Ectodermal cell (in vitro differentiated cells): ENCODE measurements around the gene XRN2. TPM values are rescaled to one million over a fixed set of nuclear protein-coding genes. Genes with fewer than 3 reads are reported as not detected.

Source experiments
- H3K27ac ChIP-seq: 2 replicates; pipeline ENCODE4 v1.7.0; 2013; ENCODE audit warnings: mild to moderate bottlenecking, low read depth, low read length; ENCODE audit not compliant: insufficient read depth, poor library complexity, severe bottlenecking
- H3K27me3 ChIP-seq: 2 replicates; pipeline ENCODE4 v1.7.0; 2013; ENCODE audit warnings: mild to moderate bottlenecking, low read length; ENCODE audit not compliant: insufficient read depth, control insufficient read depth, poor library complexity, severe bottlenecking
- H3K36me3 ChIP-seq: one replicate; pipeline ENCODE4 v1.7.0; 2013; ENCODE audit warnings: low read length; ENCODE audit not compliant: control insufficient read depth, insufficient read depth
- H3K4me1 ChIP-seq: one replicate; pipeline ENCODE4 v1.7.0; 2013; ENCODE audit warnings: low read length; ENCODE audit not compliant: control insufficient read depth, insufficient read depth
- H3K4me3 ChIP-seq: 2 replicates; pipeline ENCODE4 v1.7.0; 2013; ENCODE audit warnings: low read depth, low read length, control low read depth; ENCODE audit not compliant: insufficient read depth
- H3K9me3 ChIP-seq: 2 replicates; pipeline ENCODE4 v1.7.0; 2013; ENCODE audit warnings: mild to moderate bottlenecking, low read length, moderate library complexity; ENCODE audit not compliant: control insufficient read depth
- WGBS, 2 experiments: methylation state at CpG; one replicate each; pipeline ENCODE4 v1.1.7; 2013; ENCODE audit warnings: missing lambda C conversion rate in 2 of 2; 5-methylcytosine and 5-hydroxymethylcytosine counted together
- polyA plus RNA-seq, 4 experiments: library from polyadenylated mRNA; stranded (reverse); fragments of 50-300 nt; gene quantifications; one replicate each; pipeline ENCODE4 v1.2.3, GENCODE V29; 2013

Gene XRN2, protein sequence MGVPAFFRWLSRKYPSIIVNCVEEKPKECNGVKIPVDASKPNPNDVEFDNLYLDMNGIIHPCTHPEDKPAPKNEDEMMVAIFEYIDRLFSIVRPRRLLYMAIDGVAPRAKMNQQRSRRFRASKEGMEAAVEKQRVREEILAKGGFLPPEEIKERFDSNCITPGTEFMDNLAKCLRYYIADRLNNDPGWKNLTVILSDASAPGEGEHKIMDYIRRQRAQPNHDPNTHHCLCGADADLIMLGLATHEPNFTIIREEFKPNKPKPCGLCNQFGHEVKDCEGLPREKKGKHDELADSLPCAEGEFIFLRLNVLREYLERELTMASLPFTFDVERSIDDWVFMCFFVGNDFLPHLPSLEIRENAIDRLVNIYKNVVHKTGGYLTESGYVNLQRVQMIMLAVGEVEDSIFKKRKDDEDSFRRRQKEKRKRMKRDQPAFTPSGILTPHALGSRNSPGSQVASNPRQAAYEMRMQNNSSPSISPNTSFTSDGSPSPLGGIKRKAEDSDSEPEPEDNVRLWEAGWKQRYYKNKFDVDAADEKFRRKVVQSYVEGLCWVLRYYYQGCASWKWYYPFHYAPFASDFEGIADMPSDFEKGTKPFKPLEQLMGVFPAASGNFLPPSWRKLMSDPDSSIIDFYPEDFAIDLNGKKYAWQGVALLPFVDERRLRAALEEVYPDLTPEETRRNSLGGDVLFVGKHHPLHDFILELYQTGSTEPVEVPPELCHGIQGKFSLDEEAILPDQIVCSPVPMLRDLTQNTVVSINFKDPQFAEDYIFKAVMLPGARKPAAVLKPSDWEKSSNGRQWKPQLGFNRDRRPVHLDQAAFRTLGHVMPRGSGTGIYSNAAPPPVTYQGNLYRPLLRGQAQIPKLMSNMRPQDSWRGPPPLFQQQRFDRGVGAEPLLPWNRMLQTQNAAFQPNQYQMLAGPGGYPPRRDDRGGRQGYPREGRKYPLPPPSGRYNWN
- polyA plus RNA-seq (2013, experiment 1 of 4): 143 TPM
- polyA plus RNA-seq (2013, experiment 2 of 4): 146 TPM
- 110 TPM for polyA plus RNA-seq (2013, experiment 3 of 4)
- 121 TPM for polyA plus RNA-seq (2013, experiment 4 of 4)

DNA sequence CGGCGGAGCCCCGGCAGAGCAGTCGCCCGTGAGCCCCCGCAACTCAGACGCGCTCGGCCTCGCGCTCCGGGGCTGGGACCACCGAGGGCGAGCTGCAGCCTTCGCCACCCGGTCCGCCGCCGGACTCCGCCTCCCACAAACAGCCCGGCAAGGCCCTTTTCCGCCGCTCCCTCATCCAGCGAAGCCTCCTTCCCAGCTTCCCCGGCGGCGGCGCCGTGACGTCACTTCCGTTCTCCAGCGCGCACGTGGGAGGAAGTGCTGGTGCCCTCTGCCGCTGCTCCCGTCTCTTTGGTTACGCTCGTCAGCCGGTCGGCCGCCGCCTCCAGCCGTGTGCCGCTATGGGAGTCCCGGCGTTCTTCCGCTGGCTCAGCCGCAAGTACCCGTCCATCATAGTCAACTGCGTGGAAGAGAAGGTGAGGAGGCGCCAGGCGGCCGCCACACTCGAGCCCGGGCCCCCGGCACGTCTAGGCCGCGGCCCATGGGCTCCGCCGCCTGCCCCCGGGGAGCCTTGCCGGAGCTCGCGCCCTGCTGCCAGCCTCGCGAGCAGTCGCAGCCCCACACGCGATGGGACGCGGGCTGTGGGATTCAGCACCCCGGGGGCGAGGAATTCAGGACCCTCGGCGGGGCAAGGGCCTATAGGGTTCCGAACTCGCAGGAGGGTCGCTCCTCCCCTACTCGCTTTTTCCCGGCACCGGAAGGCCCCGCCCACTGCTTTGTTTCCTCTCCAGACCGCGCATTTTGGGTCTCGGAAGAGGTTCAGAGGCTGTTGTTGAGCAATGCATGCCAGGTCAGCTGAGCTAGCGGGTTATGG lies at the start of gene XRN2:
Gene XRN2 (plus strand): TSS at position 271 of the 811 bp plus-strand sequence. CDS start 68 bp downstream, at position 339.
- peaks cover 5% of the 10 kb centered on the region for H3K4me1 ChIP-seq
- H3K4me3 ChIP-seq: peak within 1 kb of the TSS; percentile 82
- 0% methylated on average over 87 of the region's 87 CpGs for WGBS, 2 experiments
- H3K27me3 ChIP-seq: no peaks in the 10 kb centered on the region
- no peaks in the 10 kb centered on the region for H3K36me3 ChIP-seq
- no peaks in the 10 kb centered on the region for H3K9me3 ChIP-seq
- H3K27ac ChIP-seq: peak within 1 kb of the TSS; percentile 97

DNA sequence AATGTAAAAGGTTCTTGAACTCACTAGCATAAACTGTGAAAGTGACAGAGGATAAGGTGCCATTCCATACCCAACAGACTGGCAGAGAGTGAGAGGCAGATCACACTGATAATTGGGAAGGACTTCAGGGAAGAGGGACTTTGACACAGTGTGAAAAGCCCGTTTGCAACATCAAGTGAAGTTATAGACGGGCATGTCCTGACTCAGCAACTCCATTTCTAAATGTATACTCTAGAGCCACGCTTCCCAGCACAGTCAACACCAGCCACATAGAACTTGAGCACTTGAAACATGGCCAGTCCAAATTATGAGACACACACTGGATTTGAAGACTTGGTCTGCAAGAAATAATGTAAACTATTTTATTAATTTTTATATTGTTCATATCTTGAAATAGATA lies 45.9 kb upstream of the XRN2 start:
- 96 to 97% methylated on average over 3 of the region's 3 CpGs for WGBS, 2 experiments
- H3K27me3 ChIP-seq: no peaks in the 10 kb centered on the region
- H3K4me3 ChIP-seq: no peak overlapping the region
- H3K27ac ChIP-seq: no peak overlapping the region
- H3K36me3 ChIP-seq: no peaks in the 10 kb centered on the region
- H3K4me1 ChIP-seq: no peaks in the 10 kb centered on the region
- H3K9me3 ChIP-seq: no peaks in the 10 kb centered on the region

DNA sequence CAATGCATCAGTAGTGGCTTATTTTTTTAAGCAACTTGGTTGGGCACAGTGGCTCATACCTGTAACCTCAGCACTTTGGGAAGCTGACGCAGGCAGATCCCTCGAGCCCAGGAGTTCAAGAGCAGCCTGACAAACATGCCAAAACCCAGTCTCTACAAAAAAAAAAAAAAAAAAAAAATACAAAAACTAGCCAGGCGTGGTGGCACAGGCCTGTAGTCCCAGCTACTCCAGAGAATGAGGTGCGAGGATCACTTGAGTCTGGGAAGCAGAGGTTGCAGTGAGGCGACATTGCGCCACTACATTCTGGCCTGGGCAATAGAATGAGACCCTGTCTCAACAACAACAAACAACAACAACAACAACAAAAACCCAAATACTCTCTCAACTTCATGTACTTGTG lies 44.7 kb upstream of the XRN2 start:
- no peaks in the 10 kb centered on the region for H3K36me3 ChIP-seq
- no peaks in the 10 kb centered on the region for H3K9me3 ChIP-seq
- no peak overlapping the region for H3K27ac ChIP-seq
- WGBS, 2 experiments: 84 to 94% methylated on average over 6 of the region's 6 CpGs
- no peak overlapping the region for H3K4me3 ChIP-seq
- no peaks in the 10 kb centered on the region for H3K27me3 ChIP-seq
- H3K4me1 ChIP-seq: no peaks in the 10 kb centered on the region

DNA sequence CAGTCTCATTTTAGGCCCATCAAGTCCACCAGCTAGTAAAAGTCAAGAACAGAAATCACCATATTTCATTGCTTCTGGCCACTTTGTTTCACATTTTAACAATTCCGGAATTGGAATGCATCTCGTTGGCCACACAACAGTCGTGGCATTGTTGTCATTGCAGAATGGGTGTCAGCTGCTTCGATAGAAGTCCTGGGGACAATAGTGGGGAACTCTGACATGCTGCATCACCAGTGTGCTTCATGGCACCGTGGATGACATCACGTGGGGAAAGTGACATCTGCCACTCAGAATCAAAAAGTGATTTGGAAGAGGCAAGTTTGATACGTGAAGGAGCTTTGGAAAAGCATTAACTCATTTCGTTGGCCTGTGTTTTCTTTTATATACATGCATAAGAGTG lies 43.8 kb upstream of the XRN2 start:
- H3K36me3 ChIP-seq: no peaks in the 10 kb centered on the region
- H3K27ac ChIP-seq: no peak overlapping the region
- H3K4me1 ChIP-seq: no peaks in the 10 kb centered on the region
- H3K4me3 ChIP-seq: no peak overlapping the region
- H3K9me3 ChIP-seq: no peaks in the 10 kb centered on the region
- WGBS, 2 experiments: 85 to 94% methylated on average over 7 to 8 of the region's 8 CpGs
- no peaks in the 10 kb centered on the region for H3K27me3 ChIP-seq

DNA sequence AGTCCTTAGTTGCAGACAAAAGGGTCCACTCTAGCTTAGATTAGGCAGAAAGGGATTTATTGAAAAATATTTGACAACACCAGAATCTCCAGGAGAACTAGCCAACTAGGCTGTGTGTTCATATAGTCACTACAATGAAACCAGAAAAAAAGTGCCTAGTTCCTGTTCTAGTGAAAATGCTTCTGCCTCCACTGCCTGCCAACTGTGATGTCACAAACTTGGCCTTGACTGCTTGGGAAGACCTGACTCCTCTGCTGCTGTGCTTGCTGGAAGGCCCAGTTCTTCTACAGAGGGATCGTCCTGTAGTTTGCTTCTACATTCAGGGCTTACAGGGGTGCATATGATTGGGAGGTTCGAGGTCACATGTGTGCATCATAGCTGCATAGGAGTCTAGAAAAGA lies 40.3 kb upstream of the XRN2 start:
- Histone ChIP-seq H3K27ac (no peak overlapping the region), H3K4me1 (no peaks in the 10 kb centered on the region), H3K9me3 (no peaks in the 10 kb centered on the region), H3K27me3 (no peaks in the 10 kb centered on the region), H3K36me3 (no peaks in the 10 kb centered on the region), H3K4me3 (no peak overlapping the region)
- 100% methylated on average over 1 to 2 of the region's 2 CpGs for WGBS, 2 experiments

DNA sequence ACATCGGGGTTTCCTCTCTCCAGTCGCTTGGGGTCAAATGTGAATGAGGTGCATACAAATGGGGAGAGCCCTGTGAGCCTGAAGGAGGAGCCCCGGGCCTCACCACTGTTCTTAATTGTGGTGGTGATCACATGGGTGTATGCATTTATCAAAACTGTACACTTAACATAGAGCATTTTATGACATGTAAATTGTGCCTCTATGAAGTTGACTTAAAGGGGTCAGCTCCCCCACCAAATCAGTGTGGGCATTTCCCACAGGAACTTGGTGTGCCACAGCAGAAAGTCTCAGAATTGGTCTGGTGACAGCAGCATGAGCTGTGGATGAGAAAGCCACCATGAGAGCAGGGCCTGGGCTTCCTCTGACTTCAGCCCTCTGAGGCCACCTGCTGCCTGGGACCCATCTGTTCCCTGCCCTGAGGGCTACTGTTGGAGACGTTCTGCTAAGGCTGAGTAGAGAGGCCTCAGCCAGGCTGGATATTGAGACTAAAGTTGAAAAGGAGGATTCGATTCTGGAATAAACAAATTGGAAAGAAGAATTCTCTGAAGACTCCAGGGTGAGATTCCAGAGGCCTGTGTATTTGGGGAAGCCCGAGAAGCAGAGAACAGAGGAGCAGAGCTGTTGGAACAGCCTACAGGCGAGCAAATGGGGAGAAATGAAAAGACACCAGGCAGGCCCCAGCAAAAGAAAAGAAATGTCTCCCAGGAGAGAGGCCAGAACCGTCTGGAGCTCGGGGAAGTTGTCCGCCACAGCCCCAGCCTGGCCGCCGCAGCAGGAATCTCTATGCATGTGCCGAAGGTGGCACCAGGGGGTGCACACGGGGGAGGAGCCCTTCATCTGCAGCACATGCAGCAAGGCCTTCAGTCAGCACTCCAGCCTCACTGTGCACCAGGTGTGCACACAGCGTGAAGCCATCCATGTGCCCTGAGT lies 37.6 kb upstream of the XRN2 start:
- H3K27ac ChIP-seq: no peak overlapping the region
- no peak overlapping the region for H3K4me3 ChIP-seq
- no peaks in the 10 kb centered on the region for H3K27me3 ChIP-seq
- no peaks in the 10 kb centered on the region for H3K9me3 ChIP-seq
- no peaks in the 10 kb centered on the region for H3K4me1 ChIP-seq
- WGBS, 2 experiments: 85 to 87% methylated on average over 14 to 15 of the region's 15 CpGs
- H3K36me3 ChIP-seq: no peaks in the 10 kb centered on the region

DNA sequence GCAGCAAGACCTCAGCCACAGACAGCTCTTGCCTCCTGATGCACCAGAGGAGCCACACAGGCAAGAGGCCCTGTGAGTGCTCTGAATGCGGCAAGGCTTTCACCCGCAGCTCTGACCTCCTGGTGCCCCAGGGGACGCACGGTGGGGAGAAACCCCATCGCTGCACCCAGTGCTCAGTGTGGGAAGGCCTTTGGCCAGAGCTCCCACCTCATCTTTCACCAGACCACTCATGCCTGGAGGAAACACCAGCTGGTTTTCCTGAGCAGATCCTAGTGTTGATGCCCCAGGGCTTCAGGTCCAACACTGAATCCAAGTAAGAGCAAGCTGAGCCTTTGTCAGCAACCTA lies 37.0 kb upstream of the XRN2 start:
- no peaks in the 10 kb centered on the region for H3K36me3 ChIP-seq
- H3K27me3 ChIP-seq: no peaks in the 10 kb centered on the region
- H3K27ac ChIP-seq: no peak overlapping the region
- no peak overlapping the region for H3K4me3 ChIP-seq
- 88 to 97% methylated on average over 5 of the region's 5 CpGs for WGBS, 2 experiments
- H3K4me1 ChIP-seq: no peaks in the 10 kb centered on the region
- no peaks in the 10 kb centered on the region for H3K9me3 ChIP-seq

DNA sequence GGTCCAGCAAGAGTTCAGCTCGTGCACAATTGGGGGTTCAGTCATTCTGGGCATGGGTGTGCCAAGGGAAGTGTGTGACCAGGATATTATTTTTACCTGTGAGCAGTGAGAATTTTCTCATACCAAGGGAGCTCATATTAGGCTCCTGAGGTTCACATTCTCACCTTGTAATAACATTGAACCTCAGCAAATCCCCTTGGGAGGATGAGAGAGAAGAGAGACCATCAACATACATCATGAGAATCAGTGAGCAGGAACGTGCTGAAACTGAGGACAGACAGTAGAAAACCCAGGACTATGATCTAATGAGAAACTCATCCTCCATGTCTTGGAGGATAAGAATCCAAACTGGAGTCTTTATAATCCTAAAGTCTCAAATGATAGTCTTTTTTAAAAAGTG lies 33.4 kb upstream of the XRN2 start:
- no peak overlapping the region for H3K27ac ChIP-seq
- H3K4me3 ChIP-seq: no peak overlapping the region
- no peaks in the 10 kb centered on the region for H3K36me3 ChIP-seq
- no peaks in the 10 kb centered on the region for H3K9me3 ChIP-seq
- H3K27me3 ChIP-seq: no peaks in the 10 kb centered on the region
- 94 to 100% methylated on average over 2 of the region's 2 CpGs for WGBS, 2 experiments
- no peaks in the 10 kb centered on the region for H3K4me1 ChIP-seq

DNA sequence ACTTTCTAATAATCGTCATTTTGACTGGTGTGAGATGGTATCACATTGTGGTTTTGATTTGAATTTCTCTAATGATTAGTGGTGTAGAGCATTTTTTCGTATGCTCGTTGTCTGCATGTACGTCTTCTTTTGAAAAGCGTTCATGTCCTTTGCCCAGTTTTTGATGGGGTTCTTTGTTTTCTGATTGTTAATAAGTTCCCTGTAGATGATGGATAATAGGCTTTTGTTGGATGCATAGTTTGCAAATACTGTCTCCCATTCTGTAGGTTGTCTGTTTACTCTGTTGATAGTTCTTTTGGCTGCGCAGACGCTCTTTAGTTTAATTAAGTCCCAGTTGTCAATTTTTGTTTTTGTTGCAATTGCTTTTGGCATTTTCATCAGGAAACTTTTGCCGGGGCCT lies 32.3 kb upstream of the XRN2 start:
- Histone ChIP-seq H3K4me1 (no peaks in the 10 kb centered on the region), H3K36me3 (no peaks in the 10 kb centered on the region), H3K27me3 (no peaks in the 10 kb centered on the region), H3K4me3 (no peak overlapping the region), H3K27ac (no peak overlapping the region), H3K9me3 (no peaks in the 10 kb centered on the region)
- WGBS, 2 experiments: 89 to 91% methylated on average over 8 of the region's 8 CpGs
